ENCODE results near the gene RAD54L.

DNA sequence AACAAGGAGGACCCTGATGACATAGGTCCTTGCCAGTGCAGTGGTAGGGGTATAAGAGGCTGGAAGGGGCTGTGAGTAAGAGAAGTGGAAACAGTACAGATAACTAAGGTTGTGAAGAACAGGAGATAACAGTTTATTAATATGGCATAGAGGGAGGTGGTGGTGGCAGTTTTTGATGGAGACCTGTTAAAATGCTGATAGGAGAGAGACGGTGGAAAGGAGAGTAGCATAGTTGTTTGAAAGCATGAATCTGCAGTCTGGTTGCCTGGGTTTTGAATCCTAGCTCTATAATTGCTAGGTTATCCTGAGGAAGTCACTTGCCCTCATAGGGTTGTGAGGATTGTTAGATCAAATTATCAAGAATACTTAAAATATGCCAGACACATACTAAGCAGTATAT, 36.5 kb downstream of the RAD54L start:
- TF ChIP-seq SIN3A (IDR thresholded peaks at IDR 0.05; ENCODE audit: low read depth), result 0 out of 2 replicates have a peak, but pooled peaks have one; percentile 24
- TF ChIP-seq ZFX (IDR thresholded peaks at IDR 0.05), result no peak
- TF ChIP-seq POLR2AphosphoS5 (IDR thresholded peaks at IDR 0.05; ENCODE audit: low read depth, low read length), result no peak
- no peak for TF ChIP-seq RAD21 (IDR thresholded peaks at IDR 0.05; ENCODE audit: low read depth)
- TF ChIP-seq, protein P1, sequence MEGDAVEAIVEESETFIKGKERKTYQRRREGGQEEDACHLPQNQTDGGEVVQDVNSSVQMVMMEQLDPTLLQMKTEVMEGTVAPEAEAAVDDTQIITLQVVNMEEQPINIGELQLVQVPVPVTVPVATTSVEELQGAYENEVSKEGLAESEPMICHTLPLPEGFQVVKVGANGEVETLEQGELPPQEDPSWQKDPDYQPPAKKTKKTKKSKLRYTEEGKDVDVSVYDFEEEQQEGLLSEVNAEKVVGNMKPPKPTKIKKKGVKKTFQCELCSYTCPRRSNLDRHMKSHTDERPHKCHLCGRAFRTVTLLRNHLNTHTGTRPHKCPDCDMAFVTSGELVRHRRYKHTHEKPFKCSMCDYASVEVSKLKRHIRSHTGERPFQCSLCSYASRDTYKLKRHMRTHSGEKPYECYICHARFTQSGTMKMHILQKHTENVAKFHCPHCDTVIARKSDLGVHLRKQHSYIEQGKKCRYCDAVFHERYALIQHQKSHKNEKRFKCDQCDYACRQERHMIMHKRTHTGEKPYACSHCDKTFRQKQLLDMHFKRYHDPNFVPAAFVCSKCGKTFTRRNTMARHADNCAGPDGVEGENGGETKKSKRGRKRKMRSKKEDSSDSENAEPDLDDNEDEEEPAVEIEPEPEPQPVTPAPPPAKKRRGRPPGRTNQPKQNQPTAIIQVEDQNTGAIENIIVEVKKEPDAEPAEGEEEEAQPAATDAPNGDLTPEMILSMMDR (IDR thresholded peaks at IDR 0.05 in 2 of 3, conservative IDR thresholded peaks at IDR 0.05 in 1 of 3; ENCODE audit: borderline replicate concordance in 1 of 3, insufficient read depth in 1 of 3, low read depth in 2 of 3, low read length in 2 of 3), result no peak

Data from HCT116 (cell line).